B cell (primary cell): ENCODE measurements around the gene RIMBP2. TPM values are rescaled to one million over a fixed set of nuclear protein-coding genes. Genes with fewer than 3 reads are reported as not detected.

ENCODE experiments used
- ATAC-seq: fragments of 200-7000 bp; cut with Tn5 transposase; one replicate; pipeline ENCODE4 v1.10.0; 2021; ENCODE audit warnings: low read depth, mild to moderate bottlenecking, moderate number of reproducible peaks, moderate library complexity
- CTCF ChIA-PET: fragments of 350-600 bp; sonication (Branson Sonifier 250); formaldehyde crosslinking; loops from one replicate; lab custom pipeline; 2021; ENCODE audit warnings: antibody characterized with exemption, inconsistent platforms; lab: Charles Lee
- POLR2A ChIA-PET: fragments of 350-600 bp; sonication (Branson Sonifier 250); formaldehyde crosslinking; loops from one replicate; lab custom pipeline; 2021; ENCODE audit warnings: antibody characterized with exemption; lab: Charles Lee
- DNase-seq: peaks from one replicate; pipeline ENCODE4 v3.0.0; 2013
- H2AFZ ChIP-seq: 2 replicates; pipeline ENCODE4 v1.6.1; 2012; ENCODE audit warnings: mild to moderate bottlenecking, low read depth, low read length; ENCODE audit not compliant: insufficient read depth, poor library complexity, severe bottlenecking
- H3K27ac ChIP-seq, 2 donors: 1 replicate in 1 of 2; 2 replicates in 1 of 2; pipeline ENCODE4 v1.5.1; 2012 to 2013; ENCODE audit warnings: low read length in 2 of 2, mild to moderate bottlenecking in 2 of 2, moderate library complexity in 1 of 2
- H3K27me3 ChIP-seq, 4 experiments: fragments of 200-600 bp in 1 of 4; sonication (generic) in 1 of 4; replicated peaks in 1 of 4; 1 replicate in 2 of 4; 2 replicates in 2 of 4; pipeline versions ENCODE4 v1.6.1 to v1.7.0; 2013 to 2016; ENCODE audit warnings: low read length in 3 of 4, mild to moderate bottlenecking in 2 of 4, mixed read lengths in 1 of 4, moderate library complexity in 1 of 4; ENCODE audit not compliant: insufficient read depth in 4 of 4, control insufficient read depth in 3 of 4; ENCODE audit errors: control extremely low read depth in 1 of 4
- H3K36me3 ChIP-seq, 2 experiments: replicated peaks in 1 of 2; 1 replicate in 1 of 2; 2 replicates in 1 of 2; pipeline versions ENCODE4 v1.6.1 to v1.7.1; 2013; ENCODE audit warnings: low read length in 1 of 2; ENCODE audit not compliant: insufficient read depth in 2 of 2, control insufficient read depth in 1 of 2; ENCODE audit errors: control extremely low read depth in 1 of 2, extremely low read depth in 1 of 2
- H3K4me1 ChIP-seq, 2 donors: fragments of 200-600 bp in 1 of 2; sonication (generic) in 1 of 2; 1 replicate in 1 of 2; 2 replicates in 1 of 2; pipeline versions ENCODE4 v1.5.1 to v1.6.1; 2013 to 2017; ENCODE audit warnings: low read length in 2 of 2; ENCODE audit not compliant: control insufficient read depth in 2 of 2, insufficient read depth in 2 of 2
- H3K4me2 ChIP-seq: replicated peaks from 2 replicates; pipeline ENCODE3; 2012; ENCODE audit warnings: mild to moderate bottlenecking, low read depth, low read length; ENCODE audit not compliant: poor library complexity, severe bottlenecking
- H3K4me3 ChIP-seq, 5 experiments: fragments of 200-600 bp in 1 of 5; sonication (generic) in 1 of 5; 1 replicate in 3 of 5; 2 replicates in 2 of 5; pipeline versions ENCODE4 v1.5.1 to v1.7.0; 2011 to 2016; ENCODE audit warnings: low read length in 4 of 5, mild to moderate bottlenecking in 4 of 5, low read depth in 2 of 5, control low read depth in 1 of 5, moderate library complexity in 1 of 5; ENCODE audit not compliant: insufficient read depth in 1 of 5; ENCODE audit errors: control extremely low read depth in 1 of 5, extremely low read depth in 1 of 5
- H3K79me2 ChIP-seq: fragments of 200-600 bp; sonication (generic); one replicate; pipeline ENCODE4 v1.6.0; 2016; ENCODE audit warnings: low read length; ENCODE audit not compliant: control insufficient read depth, insufficient read depth
- H3K9ac ChIP-seq: fragments of 200-600 bp; sonication (generic); 2 replicates; pipeline ENCODE4 v1.6.1; 2017; ENCODE audit warnings: mild to moderate bottlenecking, low read length, moderate library complexity
- H3K9me3 ChIP-seq, 3 donors: one replicate each; pipeline versions ENCODE4 v1.6.1 to v1.7.1; 2013; ENCODE audit warnings: low read length in 2 of 3; ENCODE audit not compliant: control insufficient read depth in 2 of 3, insufficient read depth in 1 of 3; ENCODE audit errors: control extremely low read depth in 1 of 3
- H4K20me1 ChIP-seq: 2 replicates; pipeline ENCODE4 v1.6.0; 2012; ENCODE audit warnings: mild to moderate bottlenecking, low read length; ENCODE audit not compliant: insufficient read depth, control insufficient read depth, poor library complexity, severe bottlenecking
- H3K27ac Mint-ChIP-seq: one replicate; pipeline ENCODE4 v1.8.0; 2021; ENCODE audit warnings: mixed read lengths
- H3K27me3 Mint-ChIP-seq: one replicate; pipeline ENCODE4 v1.8.0; 2021; ENCODE audit warnings: mixed read lengths
- H3K4me1 Mint-ChIP-seq: one replicate; pipeline ENCODE4 v1.8.0; 2021; ENCODE audit warnings: mixed read lengths
- H3K4me3 Mint-ChIP-seq: one replicate; pipeline ENCODE4 v1.8.0; 2021; ENCODE audit warnings: mixed read lengths
- H3K9me3 Mint-ChIP-seq: one replicate; pipeline ENCODE4 v1.8.0; 2022; ENCODE audit warnings: mixed read lengths; ENCODE audit not compliant: insufficient read depth
- EZH2 ChIP-seq: IDR thresholded peaks from 2 replicates; pipeline ENCODE4 v1.6.1; 2012; ENCODE audit warnings: borderline replicate concordance, low read depth, mild to moderate bottlenecking, moderate library complexity, low read length; ENCODE audit not compliant: insufficient read depth, poor library complexity, severe bottlenecking
- WGBS: methylation state at CpG from one replicate; pipeline ENCODE4 v1.1.5; 2013; ENCODE audit warnings: missing lambda C conversion rate; ENCODE audit not compliant: insufficient coverage; 5-methylcytosine and 5-hydroxymethylcytosine counted together
- intact Hi-C: fragments of 100-400 bp; cut with micrococcal nuclease; formaldehyde crosslinking; loops from one replicate; pipeline ENCODE4 v1.10.0; 2022
- polyA plus RNA-seq: library from polyadenylated mRNA; depleted of rRNA; stranded (reverse); fragments of >200 nt; gene quantifications from 2 replicates; pipeline ENCODE4 v1.2.3, GENCODE V29; 2012
- total RNA-seq, 2 donors: library from RNA; stranded (reverse); fragments of 120-200 nt in 1 of 2; gene quantifications; 1 replicate in 1 of 2; 2 replicates in 1 of 2; pipeline versions ENCODE4 v1.2.3 to v1.2.4, GENCODE V29; 2013 to 2022
- TF ChIP-seq, protein P1 (sequence below): fragments of 200-600 bp; IDR thresholded peaks from one replicate; pipeline ENCODE4 v1.8.0; 2022; ENCODE audit warnings: antibody characterized with exemption, mild to moderate bottlenecking

Gene RIMBP2
- total and polyA plus RNA-seq, 2 donors (not counting 1 experiment from before 2014, with no cell fraction given), result not detected

GRCh38 chr12:130737731-130738130 lies 21.6 kb upstream of the RIMBP2 start:
- Mint-ChIP-seq H3K4me3 (no peak overlapping the region), H3K27me3 (peaks cover 14% of the 10 kb centered on the region), H3K9me3 (peaks cover 8% of the 10 kb centered on the region), H3K27ac (no peak overlapping the region), H3K4me1 (no peaks in the 10 kb centered on the region)
- Histone ChIP-seq H4K20me1 (no peaks in the 10 kb centered on the region), H3K4me2 (no peak overlapping the region), H3K27me3 (peaks cover 0 to 3% (median 0%) of the 10 kb centered on the region in 4 experiments), H3K9ac (no peak overlapping the region), H3K79me2 (no peaks in the 10 kb centered on the region), H2AFZ (no peak overlapping the region), H3K9me3 (peaks cover 0 to 31% (median 3%) of the 10 kb centered on the region in 3 donors), H3K36me3 (no peaks in the 10 kb centered on the region), H3K27ac (no peak overlapping the region), H3K4me3 (no peak overlapping the region), H3K4me1 (no peaks in the 10 kb centered on the region)
- DNase-seq (no peak), ATAC-seq (no peak)
- TF ChIP-seq, protein P1, sequence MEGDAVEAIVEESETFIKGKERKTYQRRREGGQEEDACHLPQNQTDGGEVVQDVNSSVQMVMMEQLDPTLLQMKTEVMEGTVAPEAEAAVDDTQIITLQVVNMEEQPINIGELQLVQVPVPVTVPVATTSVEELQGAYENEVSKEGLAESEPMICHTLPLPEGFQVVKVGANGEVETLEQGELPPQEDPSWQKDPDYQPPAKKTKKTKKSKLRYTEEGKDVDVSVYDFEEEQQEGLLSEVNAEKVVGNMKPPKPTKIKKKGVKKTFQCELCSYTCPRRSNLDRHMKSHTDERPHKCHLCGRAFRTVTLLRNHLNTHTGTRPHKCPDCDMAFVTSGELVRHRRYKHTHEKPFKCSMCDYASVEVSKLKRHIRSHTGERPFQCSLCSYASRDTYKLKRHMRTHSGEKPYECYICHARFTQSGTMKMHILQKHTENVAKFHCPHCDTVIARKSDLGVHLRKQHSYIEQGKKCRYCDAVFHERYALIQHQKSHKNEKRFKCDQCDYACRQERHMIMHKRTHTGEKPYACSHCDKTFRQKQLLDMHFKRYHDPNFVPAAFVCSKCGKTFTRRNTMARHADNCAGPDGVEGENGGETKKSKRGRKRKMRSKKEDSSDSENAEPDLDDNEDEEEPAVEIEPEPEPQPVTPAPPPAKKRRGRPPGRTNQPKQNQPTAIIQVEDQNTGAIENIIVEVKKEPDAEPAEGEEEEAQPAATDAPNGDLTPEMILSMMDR, result no peak
- no peak for TF ChIP-seq EZH2
- ChIA-PET POLR2A (no interaction called here), CTCF (interaction anchor here (1.2 kb wide), 1 partner anchor 9 kb away, joined by 4 read pairs; no protein-coding TSS in a partner anchor)
- intact Hi-C loops, result no loop called here
- 59% methylated on average over 12 of the region's 14 CpGs for WGBS

DNA sequence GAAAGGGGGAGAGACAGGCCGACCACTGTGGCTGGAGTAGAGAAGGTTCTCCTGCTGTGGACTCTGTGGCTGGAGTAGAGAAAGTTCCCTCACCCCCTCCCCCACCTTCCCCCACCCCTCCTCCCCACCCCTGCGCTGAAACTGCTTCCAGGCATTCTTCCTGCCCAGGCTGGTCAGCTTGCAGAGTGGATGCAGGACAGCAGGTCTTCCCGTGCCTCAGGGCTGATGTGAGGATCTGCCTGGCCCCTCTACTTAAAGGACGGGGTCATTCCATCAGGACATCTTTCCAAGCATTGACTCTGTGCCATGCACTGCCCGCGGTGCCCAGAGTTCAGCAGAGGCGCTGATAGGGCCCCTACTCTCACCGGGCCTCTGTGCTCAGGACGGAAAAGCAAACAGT lies 13.2 kb upstream of the RIMBP2 start:
- H3K79me2 ChIP-seq, result no peaks in the 10 kb centered on the region
- peaks cover 0 to 15% (median 4%) of the 10 kb centered on the region in 3 donors for H3K9me3 ChIP-seq
- H3K4me1 ChIP-seq, result no peaks in the 10 kb centered on the region
- WGBS, result 90% methylated on average over 6 of the region's 9 CpGs
- intact Hi-C loops, result no loop called here
- no peak overlapping the region for H2AFZ ChIP-seq
- TF ChIP-seq, protein P1, result no peak
- no peak for TF ChIP-seq EZH2
- CTCF ChIA-PET, result no interaction called here
- H3K27ac ChIP-seq, result no peak overlapping the region
- H4K20me1 ChIP-seq, result no peaks in the 10 kb centered on the region
- Mint-ChIP-seq H3K4me1 (no peaks in the 10 kb centered on the region), H3K27ac (no peak overlapping the region), H3K27me3 (no peaks in the 10 kb centered on the region), H3K4me3 (no peak overlapping the region), H3K9me3 (peaks cover 7% of the 10 kb centered on the region)
- no peak overlapping the region for H3K9ac ChIP-seq
- no peaks in the 10 kb centered on the region for H3K36me3 ChIP-seq
- POLR2A ChIA-PET, result no interaction called here
- ATAC-seq, result no peak
- no peak for DNase-seq
- H3K4me2 ChIP-seq, result no peak overlapping the region
- no peak overlapping the region for H3K4me3 ChIP-seq
- H3K27me3 ChIP-seq, result no peaks in the 10 kb centered on the region
